ENCODE data around the gene MCF2L. TPM values are rescaled to one million over a fixed set of nuclear protein-coding genes. Genes with fewer than 3 reads are reported as not detected.

The MCF2L gene
- total RNA-seq, 2 donors from 2014 or later = 0.56 to 0.74 TPM

DNA sequence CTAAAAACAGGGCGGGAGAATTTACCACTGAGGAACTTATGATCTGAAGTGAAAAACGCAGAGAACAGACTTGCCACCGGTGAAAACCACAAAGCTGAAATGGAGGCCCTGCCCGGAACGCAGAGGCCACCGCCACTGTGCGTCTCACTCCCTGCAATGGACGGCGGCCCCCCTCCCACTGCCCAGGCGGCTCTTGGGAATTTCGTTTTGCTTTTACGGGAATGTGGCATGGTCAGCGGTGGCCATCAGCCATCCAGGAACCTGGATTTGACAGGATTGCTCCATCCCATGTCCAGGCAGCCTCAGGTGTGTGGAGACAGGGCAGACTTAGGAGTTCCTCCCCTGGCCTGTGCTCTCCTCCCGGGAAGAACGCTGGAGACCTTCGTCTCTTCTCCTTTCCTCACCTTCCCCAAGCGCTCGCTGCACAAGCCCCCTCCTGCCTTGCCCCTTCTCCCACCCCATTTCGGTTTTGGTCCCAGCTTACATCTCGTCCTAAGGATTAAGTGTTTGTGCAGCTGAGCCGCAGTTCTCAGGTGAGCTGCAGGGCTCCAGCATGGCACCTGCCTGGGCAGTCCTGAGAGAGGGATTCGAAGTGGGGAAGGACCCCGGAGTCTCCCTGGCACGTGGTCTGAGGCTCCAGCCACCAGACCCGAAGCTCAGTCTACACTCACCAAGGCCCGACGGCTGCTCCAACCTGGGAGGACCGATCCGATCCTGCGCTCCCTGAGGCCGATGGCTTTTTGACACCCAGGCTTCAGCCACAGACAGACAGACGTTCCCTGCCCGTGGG lies 49.9 kb downstream of the MCF2L start:
- Mint-ChIP-seq H3K27ac (no peak overlapping the region), H3K27me3 (no peaks in the 10 kb centered on the region), H3K4me3 (no peak overlapping the region), H3K4me1 (ENCODE audit: low read depth in 2 of 2) (peaks cover 6 to 7% of the 10 kb centered on the region in 2 donors), H3K9me3 (no peaks in the 10 kb centered on the region), H3K36me3 (no peaks in the 10 kb centered on the region)
- ATAC-seq (no peak), DNase-seq (ENCODE audit: low spot score) (no peak)

DNA sequence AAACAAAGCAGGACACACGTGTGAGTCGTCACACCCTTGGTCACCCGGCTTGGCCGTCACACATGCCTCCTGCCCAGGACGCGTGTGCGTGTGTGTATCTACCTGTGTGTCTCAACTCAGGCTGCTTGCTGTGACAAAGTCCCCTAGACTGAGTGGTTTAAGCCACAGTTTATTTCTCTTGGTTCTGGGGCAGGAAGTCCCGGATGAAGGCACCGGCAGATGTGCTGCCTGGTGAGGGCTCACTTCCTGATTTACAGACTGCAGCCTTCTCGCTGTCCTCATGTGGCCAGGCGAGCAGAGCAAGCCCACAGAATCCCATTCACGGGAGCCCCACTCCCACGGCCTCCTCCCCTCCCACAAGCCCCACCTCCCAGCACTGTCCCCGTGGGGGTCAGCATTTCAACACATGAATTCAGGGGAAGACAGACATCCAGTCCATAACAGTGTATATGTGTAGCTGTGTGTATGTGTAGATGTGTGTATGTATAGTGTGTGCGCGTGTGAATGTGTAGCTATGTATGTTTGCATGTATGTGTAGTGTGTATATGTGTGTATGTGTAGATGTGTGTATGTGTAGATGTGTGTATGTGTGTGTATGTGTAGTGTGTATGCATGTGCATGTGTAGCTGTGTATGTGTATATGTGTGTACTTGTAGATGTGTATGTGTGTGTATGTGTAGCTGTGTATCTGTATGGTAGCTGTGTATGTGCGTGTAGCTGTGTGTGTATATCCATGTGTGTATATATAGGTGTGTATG lies 51.5 kb downstream of the MCF2L start:
- H3K4me1 Mint-ChIP-seq (ENCODE audit: low read depth in 2 of 2) = peaks cover 6 to 7% of the 10 kb centered on the region in 2 donors
- H3K9me3 Mint-ChIP-seq = no peaks in the 10 kb centered on the region
- DNase-seq (ENCODE audit: low spot score) = no peak
- no peak overlapping the region for H3K4me3 Mint-ChIP-seq
- no peak for ATAC-seq
- H3K36me3 Mint-ChIP-seq = no peaks in the 10 kb centered on the region
- no peaks in the 10 kb centered on the region for H3K27me3 Mint-ChIP-seq
- H3K27ac Mint-ChIP-seq = no peak overlapping the region

DNA sequence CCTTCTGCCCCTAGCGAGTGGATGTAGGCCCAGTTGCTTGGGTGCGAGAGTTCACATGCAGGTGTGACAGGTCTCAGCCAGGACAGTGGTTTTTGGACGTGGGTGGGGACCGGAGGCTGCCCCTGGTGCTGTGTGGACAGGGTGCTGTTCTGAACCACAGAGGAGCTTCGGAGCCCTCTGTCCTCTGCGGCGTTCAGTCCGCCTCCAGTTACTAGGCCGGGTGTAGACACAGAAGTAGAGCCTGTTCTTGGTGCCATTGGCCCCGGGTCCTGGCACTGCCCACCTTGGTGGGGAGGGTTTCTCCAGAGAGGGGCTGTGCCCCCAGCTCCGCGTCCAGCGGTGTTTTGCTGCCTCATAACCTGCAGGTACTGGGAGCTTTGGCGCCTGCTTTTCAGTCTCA lies 52.4 kb downstream of the MCF2L start:
- no peak overlapping the region for H3K27ac Mint-ChIP-seq
- no peaks in the 10 kb centered on the region for H3K27me3 Mint-ChIP-seq
- H3K9me3 Mint-ChIP-seq = no peaks in the 10 kb centered on the region
- peaks cover 6 to 7% of the 10 kb centered on the region in 2 donors for H3K4me1 Mint-ChIP-seq (ENCODE audit: low read depth in 2 of 2)
- no peaks in the 10 kb centered on the region for H3K36me3 Mint-ChIP-seq
- DNase-seq (ENCODE audit: low spot score) (no peak), ATAC-seq (no peak)
- no peak overlapping the region for H3K4me3 Mint-ChIP-seq

DNA sequence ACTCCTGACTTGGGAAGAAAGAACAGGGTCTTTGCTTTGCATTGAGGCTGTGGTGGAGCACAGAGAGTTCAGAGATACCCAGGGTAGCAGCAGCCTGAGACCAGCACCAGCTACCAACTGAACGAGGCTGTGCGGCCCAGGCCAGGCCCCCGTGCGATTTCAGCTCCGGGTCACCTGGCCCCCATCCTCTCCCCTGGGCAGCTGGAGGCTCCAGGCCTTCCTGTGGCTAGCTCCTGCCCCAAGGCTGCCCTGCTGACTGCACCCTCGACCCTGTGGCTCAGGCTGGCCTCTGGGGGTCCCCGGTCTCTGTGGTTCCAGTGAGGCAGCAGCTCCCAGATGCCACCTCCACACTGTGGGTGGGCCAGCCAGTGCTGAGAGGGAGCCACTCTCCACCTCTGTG lies 52.8 kb downstream of the MCF2L start:
- Mint-ChIP-seq H3K4me1 (ENCODE audit: low read depth in 2 of 2) (peaks cover 6 to 7% of the 10 kb centered on the region in 2 donors), H3K27me3 (no peaks in the 10 kb centered on the region), H3K36me3 (no peaks in the 10 kb centered on the region), H3K9me3 (no peaks in the 10 kb centered on the region), H3K4me3 (no peak overlapping the region), H3K27ac (no peak overlapping the region)
- ATAC-seq = no peak
- no peak for DNase-seq (ENCODE audit: low spot score)

DNA sequence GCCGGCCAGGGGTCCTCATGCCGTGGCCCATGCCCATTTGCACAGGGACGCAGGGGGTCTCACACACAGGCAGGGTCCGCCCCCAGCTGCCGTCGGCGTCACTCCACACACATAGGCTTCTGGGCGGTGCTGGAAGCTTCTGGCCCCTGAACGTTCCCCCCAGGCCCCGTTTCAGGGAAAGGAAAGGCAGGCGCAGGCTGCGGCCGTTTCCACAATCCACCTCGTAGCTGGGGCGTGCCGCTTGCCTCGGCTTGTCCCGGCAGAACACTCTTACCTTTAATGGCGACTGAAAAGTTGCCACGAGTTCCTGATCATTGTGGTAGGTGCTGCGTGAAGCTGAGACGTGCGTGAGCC lies 53.4 kb downstream of the MCF2L start:
- peaks cover 0 to 4% of the 10 kb centered on the region in 2 donors for H3K27me3 Mint-ChIP-seq
- no peak for DNase-seq (ENCODE audit: low spot score)
- no peak overlapping the region for H3K4me3 Mint-ChIP-seq
- no peak overlapping the region for H3K27ac Mint-ChIP-seq
- ATAC-seq = no peak
- no peaks in the 10 kb centered on the region for H3K36me3 Mint-ChIP-seq
- peaks cover 6 to 7% of the 10 kb centered on the region in 2 donors for H3K4me1 Mint-ChIP-seq (ENCODE audit: low read depth in 2 of 2)
- H3K9me3 Mint-ChIP-seq = no peaks in the 10 kb centered on the region

DNA sequence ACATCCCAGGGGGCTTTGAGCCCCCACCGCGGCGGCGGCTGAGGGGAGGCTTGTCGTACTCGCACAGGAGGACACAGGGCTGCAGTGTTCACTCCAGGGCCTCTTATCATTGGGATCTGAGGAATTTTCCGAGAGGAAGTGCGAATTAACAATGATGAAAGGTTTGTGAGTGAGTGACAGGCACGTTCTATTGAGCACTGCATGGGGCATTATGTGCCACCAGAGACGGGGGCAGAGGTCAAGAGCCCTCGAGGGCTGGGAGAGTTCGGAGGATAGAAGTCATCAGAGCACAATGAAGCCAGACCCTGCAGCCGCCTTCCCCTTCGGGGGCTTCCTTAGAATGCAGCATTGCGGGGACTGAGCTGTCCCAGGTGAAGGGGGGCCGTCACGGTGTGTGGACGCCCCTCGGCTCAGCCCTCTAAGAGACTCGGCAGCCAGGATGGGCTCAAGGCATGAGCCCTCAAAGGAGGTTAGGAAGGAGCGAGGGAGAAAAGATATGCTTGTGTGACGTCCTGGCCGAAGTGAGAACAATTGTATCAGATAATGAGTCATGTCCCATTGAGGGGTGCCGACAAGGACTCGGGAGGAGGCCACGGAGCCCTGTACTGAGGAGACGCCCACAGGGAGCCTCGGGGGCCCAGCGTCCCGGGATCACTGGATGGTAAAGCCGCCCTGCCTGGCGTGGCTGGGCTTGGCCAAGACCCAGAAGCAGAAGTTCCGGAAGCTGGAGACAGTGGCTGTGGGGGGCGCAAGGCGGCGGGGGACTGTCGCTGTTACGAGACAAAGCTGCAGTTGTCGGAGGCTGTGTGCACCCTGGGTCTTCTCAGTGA lies 53.9 kb downstream of the MCF2L start:
- Mint-ChIP-seq H3K27ac (no peak overlapping the region), H3K4me1 (ENCODE audit: low read depth in 2 of 2) (peaks cover 6 to 7% of the 10 kb centered on the region in 2 donors), H3K4me3 (no peak overlapping the region), H3K9me3 (no peaks in the 10 kb centered on the region), H3K36me3 (no peaks in the 10 kb centered on the region), H3K27me3 (peaks cover 0 to 4% of the 10 kb centered on the region in 2 donors)
- ATAC-seq (no peak), DNase-seq (ENCODE audit: low spot score) (no peak)

DNA sequence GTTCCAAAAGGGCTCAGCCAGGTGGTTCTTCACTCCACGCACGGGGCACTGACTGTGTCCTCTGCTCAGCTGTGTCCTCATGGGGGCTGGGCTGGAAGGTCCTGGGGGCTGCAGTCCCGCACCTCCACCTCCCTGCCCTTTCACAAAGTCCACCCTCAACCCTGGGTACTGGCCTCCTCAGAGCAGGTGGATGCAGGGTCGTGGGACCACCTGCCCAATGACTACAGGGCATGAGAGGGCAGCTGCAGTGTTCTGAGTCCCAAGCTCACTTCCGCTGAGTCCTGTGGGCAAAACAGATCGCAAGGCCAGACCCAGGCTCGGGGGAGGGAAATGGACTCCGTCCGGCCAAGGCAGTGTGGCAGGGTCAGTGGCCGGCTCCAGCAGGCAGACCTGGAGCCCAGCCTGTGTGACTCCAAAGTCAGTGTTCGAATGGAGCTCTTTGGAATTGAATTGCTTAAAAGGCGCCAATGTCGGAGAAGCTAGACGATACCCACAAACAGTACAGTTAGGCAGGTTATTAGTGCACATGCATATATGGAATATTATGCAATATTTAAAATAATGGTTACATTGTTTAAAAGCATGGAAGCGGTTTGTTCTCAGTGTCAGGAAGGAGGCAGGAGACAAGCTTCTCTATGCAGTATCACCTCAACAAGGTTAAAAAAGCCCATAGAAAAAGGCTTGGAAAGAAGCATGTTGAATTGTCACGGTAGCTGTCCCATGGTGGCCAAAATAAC lies 54.8 kb downstream of the MCF2L start:
- H3K4me3 Mint-ChIP-seq = no peak overlapping the region
- H3K27me3 Mint-ChIP-seq = peaks cover 0 to 8% of the 10 kb centered on the region in 2 donors
- H3K36me3 Mint-ChIP-seq = no peaks in the 10 kb centered on the region
- ATAC-seq = no peak
- DNase-seq (ENCODE audit: low spot score) = no peak
- peaks cover 7 to 9% of the 10 kb centered on the region in 2 donors for H3K4me1 Mint-ChIP-seq (ENCODE audit: low read depth in 2 of 2)
- no peak overlapping the region for H3K27ac Mint-ChIP-seq
- no peaks in the 10 kb centered on the region for H3K9me3 Mint-ChIP-seq

DNA sequence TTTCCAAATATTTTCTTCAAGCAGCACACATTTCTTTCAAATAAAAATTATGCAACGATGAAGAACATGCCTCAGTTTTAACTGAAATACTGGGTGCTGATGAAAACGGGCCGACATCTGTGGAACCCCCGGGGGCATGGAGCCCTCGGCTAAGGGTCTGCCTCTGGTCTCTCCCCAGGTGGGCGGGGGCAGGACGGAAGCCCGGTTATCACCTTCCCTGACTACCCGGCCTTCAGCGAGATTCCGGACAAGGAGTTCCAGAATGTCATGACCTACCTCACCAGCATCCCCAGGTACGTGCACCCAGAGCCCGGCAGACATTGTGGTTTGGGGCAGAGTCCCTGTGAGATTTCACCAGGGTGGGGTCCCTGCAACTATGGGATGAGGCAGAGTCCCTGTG lies 55.5 kb downstream of the MCF2L start:
- Mint-ChIP-seq H3K36me3 (no peaks in the 10 kb centered on the region), H3K27me3 (peaks cover 0 to 9% of the 10 kb centered on the region in 2 donors), H3K4me3 (no peak overlapping the region), H3K27ac (no peak overlapping the region), H3K9me3 (no peaks in the 10 kb centered on the region), H3K4me1 (ENCODE audit: low read depth in 2 of 2) (peaks cover 7 to 9% of the 10 kb centered on the region in 2 donors)
- no peak for DNase-seq (ENCODE audit: low spot score)
- no peak for ATAC-seq

DNA sequence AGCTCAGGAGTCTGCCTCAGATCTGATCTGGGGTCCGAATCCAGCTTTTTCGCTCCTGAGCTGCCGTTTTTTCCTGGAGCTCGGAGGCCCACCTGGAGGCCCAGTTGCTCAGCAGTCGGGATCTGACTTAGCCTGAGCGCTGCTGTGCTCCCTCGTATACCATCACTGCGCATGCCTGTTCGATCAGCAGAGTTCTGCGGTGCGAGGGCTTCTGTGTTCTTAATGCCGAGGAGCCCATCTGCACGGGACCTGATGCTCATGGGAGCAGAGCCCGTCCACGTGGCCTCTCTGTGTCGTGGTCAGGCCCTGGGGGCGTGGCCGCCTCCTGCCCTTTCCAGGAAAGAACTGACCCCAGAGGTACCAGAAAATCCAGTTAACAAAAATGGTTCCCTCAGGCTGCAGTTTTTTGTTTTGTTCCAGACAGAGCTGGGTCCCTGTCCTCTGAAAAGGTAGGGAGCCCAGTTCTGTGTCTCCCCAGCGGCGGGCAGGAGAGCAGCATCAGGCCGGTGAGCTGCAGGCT lies 57.4 kb downstream of the MCF2L start:
- DNase-seq (ENCODE audit: low spot score) = no peak
- no peak for ATAC-seq
- H3K9me3 Mint-ChIP-seq = no peaks in the 10 kb centered on the region
- H3K27me3 Mint-ChIP-seq = peaks cover 0 to 13% of the 10 kb centered on the region in 2 donors
- no peak overlapping the region for H3K27ac Mint-ChIP-seq
- H3K4me1 Mint-ChIP-seq (ENCODE audit: low read depth in 2 of 2) = peaks cover 0 to 3% of the 10 kb centered on the region in 2 donors
- no peaks in the 10 kb centered on the region for H3K36me3 Mint-ChIP-seq
- no peak overlapping the region for H3K4me3 Mint-ChIP-seq

DNA sequence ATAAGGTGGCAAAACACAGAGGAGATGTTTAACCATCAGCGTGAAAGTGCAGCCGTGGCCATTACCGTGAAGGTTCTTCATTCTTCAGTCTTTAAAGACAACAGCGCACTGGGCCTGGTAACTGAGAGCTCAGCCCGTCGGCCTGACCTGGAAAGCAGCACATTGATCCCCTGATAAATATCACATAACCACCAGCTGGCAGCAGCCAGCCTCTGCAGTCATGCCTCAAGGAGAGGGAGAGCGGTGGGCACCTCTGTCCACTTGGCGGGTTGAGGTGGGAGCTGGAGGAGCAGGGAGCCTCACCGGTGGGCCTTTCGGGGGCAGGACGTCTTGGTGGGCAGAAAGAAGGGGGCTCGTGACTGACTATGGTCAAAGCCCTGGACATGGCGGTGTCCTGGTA lies 58.1 kb downstream of the MCF2L start:
- Mint-ChIP-seq H3K4me3 (no peak overlapping the region), H3K9me3 (no peaks in the 10 kb centered on the region), H3K36me3 (no peaks in the 10 kb centered on the region), H3K27ac (no peak overlapping the region), H3K27me3 (peaks cover 0 to 13% of the 10 kb centered on the region in 2 donors), H3K4me1 (ENCODE audit: low read depth in 2 of 2) (peaks cover 0 to 3% of the 10 kb centered on the region in 2 donors)
- DNase-seq (ENCODE audit: low spot score) = no peak
- ATAC-seq = no peak

DNA sequence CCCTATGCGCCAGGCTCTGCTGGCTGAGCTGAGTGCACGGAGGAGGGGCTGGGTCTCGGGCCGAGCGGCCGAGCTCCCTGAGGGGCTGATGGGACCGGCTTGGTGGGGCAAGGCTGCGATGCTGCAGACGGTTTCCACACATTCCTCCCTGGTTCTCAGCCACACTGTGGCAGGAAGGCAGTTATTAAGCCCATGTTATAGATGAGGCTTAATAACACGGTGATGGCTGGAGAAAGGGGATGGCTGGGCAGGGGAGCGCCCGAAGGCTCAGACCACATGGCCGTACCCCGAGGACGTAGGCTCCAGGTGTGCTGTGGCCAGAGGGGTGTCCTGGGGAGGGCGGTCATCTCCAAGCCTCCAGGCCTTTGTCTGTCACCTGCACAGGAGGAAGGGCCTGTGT lies 58.6 kb downstream of the MCF2L start:
- no peak for ATAC-seq
- Mint-ChIP-seq H3K4me3 (no peak overlapping the region), H3K36me3 (no peaks in the 10 kb centered on the region), H3K9me3 (no peaks in the 10 kb centered on the region), H3K27me3 (peaks cover 0 to 13% of the 10 kb centered on the region in 2 donors), H3K27ac (no peak overlapping the region), H3K4me1 (ENCODE audit: low read depth in 2 of 2) (peaks cover 0 to 3% of the 10 kb centered on the region in 2 donors)
- no peak for DNase-seq (ENCODE audit: low spot score)

DNA sequence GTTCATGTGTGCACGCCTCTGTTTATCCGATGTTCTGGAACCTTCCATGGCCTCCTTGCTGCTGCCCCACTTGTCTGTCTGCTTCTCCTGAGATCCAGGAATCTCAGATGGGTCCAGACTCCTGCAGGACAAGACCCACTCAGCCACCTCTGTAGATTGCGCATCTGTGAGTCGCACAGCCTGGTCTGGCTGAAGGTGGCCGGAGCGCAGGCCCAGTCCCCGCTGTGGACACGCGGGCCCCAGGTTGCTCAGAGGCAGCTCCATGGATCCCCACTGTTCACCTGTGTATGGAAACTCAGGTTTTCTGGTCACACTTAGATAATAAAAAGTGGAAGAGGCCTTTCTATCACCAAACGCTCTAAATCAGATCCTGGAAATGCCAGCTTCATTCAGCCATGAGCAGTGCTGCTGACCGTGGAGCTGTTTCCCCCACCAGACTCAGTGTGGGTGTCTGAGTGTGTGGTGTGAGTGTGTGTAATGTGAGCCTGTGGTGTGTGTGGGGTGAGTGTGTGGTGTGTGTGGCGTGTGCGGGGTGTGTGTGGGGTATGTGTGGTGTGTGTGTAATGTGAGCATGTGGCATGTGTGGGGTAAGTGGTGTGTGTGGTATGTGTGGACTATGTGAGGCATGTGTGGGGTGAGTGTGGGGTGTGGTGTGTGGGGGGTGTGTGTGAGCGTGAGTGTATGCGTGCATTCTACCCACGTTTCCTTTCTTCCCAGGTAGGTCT lies 59.5 kb downstream of the MCF2L start:
- Mint-ChIP-seq H3K9me3 (no peaks in the 10 kb centered on the region), H3K27ac (no peak overlapping the region), H3K4me1 (ENCODE audit: low read depth in 2 of 2) (peaks cover 0 to 3% of the 10 kb centered on the region in 2 donors), H3K36me3 (no peaks in the 10 kb centered on the region), H3K27me3 (peaks cover 0 to 13% of the 10 kb centered on the region in 2 donors), H3K4me3 (no peak overlapping the region)
- ATAC-seq (no peak), DNase-seq (ENCODE audit: low spot score) (no peak)
